Left ventricle myocardium inferior (tissue), 1 donor: ENCODE results near the gene GATA5. TPM values are rescaled to one million over a fixed set of nuclear protein-coding genes. Genes with fewer than 3 reads are reported as not detected.

Source experiments
- DNase-seq: peaks from one replicate; pipeline ENCODE4 v3.0.0-alpha.2; 2020
- H3K27ac ChIP-seq: fragments of 200-600 bp; replicated peaks from 2 replicates; pipeline ENCODE4 v1.8.0; 2021
- H3K27me3 ChIP-seq: fragments of 200-600 bp; 2 replicates; pipeline ENCODE4 v1.8.0; 2021; ENCODE audit warnings: low read depth
- H3K36me3 ChIP-seq: fragments of 200-600 bp; 2 replicates; pipeline ENCODE4 v1.8.0; 2021
- H3K4me1 ChIP-seq: fragments of 200-600 bp; 2 replicates; pipeline ENCODE4 v1.8.0; 2021
- H3K4me3 ChIP-seq: fragments of 200-600 bp; 2 replicates; pipeline ENCODE4 v1.8.0; 2021; ENCODE audit warnings: mild to moderate bottlenecking, moderate library complexity
- H3K9me3 ChIP-seq: fragments of 200-600 bp; replicated peaks from 2 replicates; pipeline ENCODE4 v1.8.0; 2021
- intact Hi-C: fragments of 100-400 bp; cut with micrococcal nuclease; formaldehyde crosslinking; loops from one replicate; pipeline ENCODE4 v1.11.0; 2022
- total RNA-seq: library from RNA; stranded (reverse); fragmentation: NEBNext Ultra II Directional; extraction: Animal tissue kit (Norgen Biotek cat#: 25700); gene quantifications from one replicate; pipeline ENCODE4 v1.2.1, GENCODE V29; 2021
- TF ChIP-seq, protein P1 (sequence below): fragments of 200-600 bp; IDR thresholded peaks from 2 replicates; pipeline ENCODE4 v1.8.0; 2021; ENCODE audit warnings: antibody characterized with exemption, mild to moderate bottlenecking, borderline replicate concordance
- donor health status: DM: no; HTN: yes; CAD: no; lungs with severe emphysema.

The GATA5 gene
- total RNA-seq, 1 donor from 2014 or later: 0.69 TPM

DNA sequence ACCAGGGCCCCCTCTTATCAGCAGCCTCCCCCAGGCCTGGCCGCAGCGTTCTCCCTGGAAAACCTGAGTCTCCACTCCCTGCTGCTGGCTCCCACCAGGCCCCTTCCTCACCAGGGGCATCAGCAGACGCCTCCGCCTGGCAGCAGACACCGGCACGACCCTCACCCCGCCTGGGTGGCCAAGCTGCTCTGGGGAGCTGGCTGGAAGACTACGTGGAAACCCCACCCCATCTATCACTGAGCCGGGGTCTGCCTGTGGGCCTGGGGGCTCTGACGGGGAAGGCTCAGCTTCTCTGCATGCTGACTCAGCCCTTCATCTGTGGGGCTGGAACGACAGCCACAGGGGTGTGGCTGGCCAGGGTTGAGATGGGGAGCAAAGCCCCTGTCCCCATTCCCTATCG lies 29.3 kb downstream of the GATA5 start:
- TF ChIP-seq, protein P1, sequence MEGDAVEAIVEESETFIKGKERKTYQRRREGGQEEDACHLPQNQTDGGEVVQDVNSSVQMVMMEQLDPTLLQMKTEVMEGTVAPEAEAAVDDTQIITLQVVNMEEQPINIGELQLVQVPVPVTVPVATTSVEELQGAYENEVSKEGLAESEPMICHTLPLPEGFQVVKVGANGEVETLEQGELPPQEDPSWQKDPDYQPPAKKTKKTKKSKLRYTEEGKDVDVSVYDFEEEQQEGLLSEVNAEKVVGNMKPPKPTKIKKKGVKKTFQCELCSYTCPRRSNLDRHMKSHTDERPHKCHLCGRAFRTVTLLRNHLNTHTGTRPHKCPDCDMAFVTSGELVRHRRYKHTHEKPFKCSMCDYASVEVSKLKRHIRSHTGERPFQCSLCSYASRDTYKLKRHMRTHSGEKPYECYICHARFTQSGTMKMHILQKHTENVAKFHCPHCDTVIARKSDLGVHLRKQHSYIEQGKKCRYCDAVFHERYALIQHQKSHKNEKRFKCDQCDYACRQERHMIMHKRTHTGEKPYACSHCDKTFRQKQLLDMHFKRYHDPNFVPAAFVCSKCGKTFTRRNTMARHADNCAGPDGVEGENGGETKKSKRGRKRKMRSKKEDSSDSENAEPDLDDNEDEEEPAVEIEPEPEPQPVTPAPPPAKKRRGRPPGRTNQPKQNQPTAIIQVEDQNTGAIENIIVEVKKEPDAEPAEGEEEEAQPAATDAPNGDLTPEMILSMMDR: no peak
- intact Hi-C loops: no loop called here
- H3K27me3 ChIP-seq: peaks cover 66% of the 10 kb centered on the region

DNA sequence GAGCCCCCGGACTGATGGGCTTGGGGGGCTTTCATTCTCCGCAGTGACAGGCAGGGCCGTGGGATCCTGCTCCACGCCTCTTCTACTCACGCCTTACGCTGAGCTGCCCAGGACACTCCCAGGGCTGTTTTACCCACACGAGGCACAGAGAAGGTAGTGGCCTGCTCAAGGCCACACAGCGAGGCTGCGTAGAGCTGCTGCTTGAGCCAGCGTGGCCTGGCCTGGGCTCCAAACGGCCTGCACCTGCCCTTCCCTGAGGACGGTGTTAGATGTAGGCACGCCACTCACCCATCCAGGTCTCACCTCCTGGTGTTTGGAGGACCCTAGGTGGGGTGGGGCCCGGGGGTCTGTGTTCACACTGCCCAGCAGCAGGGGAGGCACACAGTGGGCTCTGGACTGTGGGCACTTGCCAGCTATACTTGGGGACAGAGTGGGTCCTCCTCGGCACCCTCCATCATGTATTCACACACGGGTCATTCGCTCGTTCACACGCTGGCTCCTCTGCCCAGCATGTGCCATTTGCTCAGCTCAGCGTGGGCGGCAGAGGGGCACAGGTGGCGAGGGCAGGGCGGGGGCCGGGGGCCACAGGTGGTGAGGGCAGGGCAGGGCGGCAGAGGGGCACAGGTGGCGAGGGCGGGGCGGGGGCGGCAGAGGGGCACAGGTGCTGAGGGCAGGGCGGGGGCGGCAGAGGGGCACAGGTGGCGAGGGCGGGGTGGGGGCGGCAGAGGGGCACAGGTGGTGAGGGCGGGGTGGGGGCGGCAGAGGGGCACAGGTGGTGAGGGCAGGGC lies 30.0 kb downstream of the GATA5 start:
- TF ChIP-seq, protein P1: no peak
- no peak overlapping the region for H3K4me3 ChIP-seq
- H3K36me3 ChIP-seq: no peaks in the 10 kb centered on the region
- no peaks in the 10 kb centered on the region for H3K9me3 ChIP-seq
- H3K4me1 ChIP-seq: no peaks in the 10 kb centered on the region
- intact Hi-C loops: no loop called here
- H3K27me3 ChIP-seq: peaks cover 68% of the 10 kb centered on the region
- DNase-seq: no peak
- H3K27ac ChIP-seq: no peak overlapping the region

More for the DNA sequence above, 29.3 kb downstream of the GATA5 start:
- H3K4me3 ChIP-seq: no peak overlapping the region
- no peak for DNase-seq
- no peaks in the 10 kb centered on the region for H3K36me3 ChIP-seq
- H3K9me3 ChIP-seq: no peaks in the 10 kb centered on the region
- no peak overlapping the region for H3K27ac ChIP-seq
- no peaks in the 10 kb centered on the region for H3K4me1 ChIP-seq

DNA sequence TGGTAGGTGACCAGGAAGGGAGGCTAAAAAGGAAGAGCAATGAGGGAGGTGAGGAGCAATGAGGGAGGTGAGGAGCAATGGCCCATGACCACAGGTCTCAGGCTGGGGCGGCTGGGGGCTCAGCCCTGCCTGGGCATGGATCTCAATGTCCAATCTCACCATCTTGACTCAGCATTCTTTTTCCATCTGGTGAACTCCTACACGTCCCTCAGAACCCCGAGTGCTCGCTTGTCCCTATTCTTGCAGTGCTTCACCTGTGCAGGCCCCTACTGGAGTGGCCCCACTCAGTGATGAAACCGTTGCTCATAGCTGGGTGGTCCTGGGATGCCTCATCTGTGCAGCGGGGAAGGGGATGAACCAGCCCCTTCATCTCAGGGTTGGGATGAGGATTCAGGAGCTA lies 31.5 kb downstream of the GATA5 start:
- H3K36me3 ChIP-seq: no peaks in the 10 kb centered on the region
- H3K27ac ChIP-seq: no peak overlapping the region
- intact Hi-C loops: no loop called here
- H3K4me1 ChIP-seq: no peaks in the 10 kb centered on the region
- H3K4me3 ChIP-seq: no peak overlapping the region
- TF ChIP-seq, protein P1: no peak
- H3K27me3 ChIP-seq: peaks cover 60% of the 10 kb centered on the region
- no peaks in the 10 kb centered on the region for H3K9me3 ChIP-seq
- no peak for DNase-seq

DNA sequence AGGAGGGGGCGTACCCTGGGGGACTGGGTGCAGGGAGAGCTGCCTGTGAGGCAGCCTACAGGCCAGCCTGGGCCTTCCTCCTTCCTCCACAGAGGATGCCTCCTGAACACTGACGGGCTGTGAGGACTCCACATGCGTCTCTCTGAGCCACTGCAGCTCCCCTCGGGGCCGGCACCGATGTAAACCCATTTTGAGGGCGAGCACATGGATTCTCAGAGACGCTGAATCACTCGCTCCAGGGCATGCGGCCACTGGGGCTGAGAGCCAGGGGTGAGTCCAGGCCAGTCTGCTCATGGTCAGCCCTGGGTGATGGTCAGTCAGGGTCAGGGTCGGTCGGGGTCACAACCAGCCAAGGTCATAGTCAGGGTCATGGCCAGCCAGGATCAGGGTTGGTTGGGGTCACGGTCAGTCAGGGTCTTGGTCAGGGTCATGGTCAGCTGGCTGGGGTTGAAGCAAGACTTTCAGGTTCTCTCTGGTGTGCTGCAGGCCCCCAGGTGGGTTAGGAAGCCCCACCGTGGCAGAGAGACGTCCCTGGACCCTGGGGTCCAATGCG lies 33.7 kb downstream of the GATA5 start:
- no peaks in the 10 kb centered on the region for H3K9me3 ChIP-seq
- intact Hi-C loops: no loop called here
- H3K36me3 ChIP-seq: no peaks in the 10 kb centered on the region
- H3K27ac ChIP-seq: no peak overlapping the region
- DNase-seq: no peak
- TF ChIP-seq, protein P1: no peak
- H3K27me3 ChIP-seq: peaks cover 51% of the 10 kb centered on the region
- H3K4me1 ChIP-seq: no peaks in the 10 kb centered on the region
- no peak overlapping the region for H3K4me3 ChIP-seq

DNA sequence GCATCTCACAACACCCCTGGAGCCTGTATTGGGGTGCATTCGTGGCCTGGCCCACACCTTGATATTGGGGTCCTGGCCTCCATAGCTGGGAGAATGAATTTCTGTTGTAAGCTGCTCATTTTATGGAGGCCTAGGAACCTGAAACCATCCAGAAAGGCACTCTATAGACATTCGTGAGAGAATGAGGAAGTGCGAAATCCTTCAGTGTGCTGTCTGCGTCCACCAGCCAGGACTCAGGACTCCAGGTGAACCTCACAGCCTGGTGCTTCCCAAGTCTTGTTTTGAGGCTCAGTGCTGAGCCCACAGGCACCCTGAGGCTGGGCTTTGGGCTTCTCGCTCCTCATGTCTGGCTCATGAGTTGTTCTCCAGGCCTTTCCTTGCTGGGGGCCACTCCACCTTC lies 36.6 kb downstream of the GATA5 start:
- H3K36me3 ChIP-seq: no peaks in the 10 kb centered on the region
- intact Hi-C loops: no loop called here
- no peak overlapping the region for H3K4me3 ChIP-seq
- no peak for DNase-seq
- H3K27ac ChIP-seq: no peak overlapping the region
- no peaks in the 10 kb centered on the region for H3K9me3 ChIP-seq
- H3K27me3 ChIP-seq: peaks cover 42% of the 10 kb centered on the region
- TF ChIP-seq, protein P1: no peak
- peaks cover 11% of the 10 kb centered on the region for H3K4me1 ChIP-seq
